Stimulated activated CD8-positive, alpha-beta memory T cell treated with anti-CD3 and anti-CD28 coated beads, Interleukin-4, amount 100 ng/mL, for 4 hours (primary cell): ENCODE measurements around the gene IFTAP.

ENCODE experiments used
- DNase-seq, 2 donors: peaks; one replicate each; pipeline ENCODE4 v3.0.0-alpha.2; 2020; ENCODE audit warnings: low read depth in 2 of 2, low spot score in 1 of 2

The IFTAP gene

DNA sequence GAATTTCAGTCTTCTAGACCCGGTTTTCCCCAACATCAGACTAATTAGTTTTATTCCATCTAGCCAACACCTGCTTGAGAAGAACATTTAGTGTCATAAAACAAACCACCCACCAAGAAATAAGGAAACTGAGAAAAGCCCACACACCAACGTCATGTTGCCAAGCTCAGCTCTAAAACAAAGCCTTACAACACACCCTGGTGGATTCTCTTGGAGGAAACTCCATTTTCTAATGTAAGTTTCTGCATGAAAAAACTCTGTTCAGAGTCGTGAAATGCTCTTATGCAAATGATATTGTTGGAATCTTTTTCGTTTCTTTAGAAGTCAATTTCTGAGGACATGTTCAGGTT lies 108.7 kb downstream of the IFTAP start:
- DNase-seq = no peak
